ENCODE measurements around the gene CTSA. TPM values are rescaled to one million over a fixed set of nuclear protein-coding genes. Genes with fewer than 3 reads are reported as not detected.

CTSA gene
- total RNA-seq, 6 donors from 2014 or later: 109 to 176 (median 155) TPM

DNA sequence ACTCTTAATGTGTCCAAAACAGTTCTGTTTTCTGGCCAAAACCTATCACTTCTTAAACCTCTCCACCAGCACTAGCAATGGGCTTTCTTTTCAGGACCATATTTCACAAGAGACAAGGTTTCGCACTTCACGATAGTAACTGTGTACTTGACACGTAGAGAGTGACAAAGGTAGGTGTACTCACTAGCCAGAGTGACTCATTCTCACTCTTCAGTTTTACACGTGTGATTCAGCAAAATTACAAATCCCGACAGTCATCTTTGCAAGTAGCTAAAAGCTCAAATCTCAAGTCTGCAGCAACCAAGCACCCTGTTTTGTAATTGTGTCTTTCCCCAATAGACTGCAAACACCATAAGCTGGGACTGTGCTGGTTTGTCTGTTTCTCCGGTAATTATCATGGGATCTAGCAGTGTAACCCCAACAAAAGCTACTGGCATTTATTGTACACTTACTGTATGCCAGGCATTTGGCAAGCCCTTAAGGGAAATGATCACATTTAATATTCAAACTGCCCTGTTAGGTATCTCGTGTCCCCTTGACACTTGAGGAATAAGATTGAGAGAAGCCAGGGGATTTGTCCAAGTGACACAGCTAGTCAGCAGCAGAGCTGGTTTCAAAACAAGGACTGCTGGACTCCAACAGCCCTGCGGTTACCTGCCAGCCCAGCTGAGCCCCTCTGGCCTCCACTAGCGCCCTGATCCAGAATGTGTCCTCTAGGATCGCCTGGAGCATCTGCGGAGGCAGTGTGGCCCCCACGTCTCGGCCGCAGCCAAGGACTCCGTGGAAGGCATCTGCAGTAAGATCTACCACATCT is 53.2 kb downstream of the CTSA start:
- Histone ChIP-seq H3K27ac (peak overlapping the region in 1 of 4 donors; percentile 50), H3K36me3 (peaks cover 63 to 100% (median 96%) of the 10 kb centered on the region in 4 donors)
- no peak for DNase-seq

DNA sequence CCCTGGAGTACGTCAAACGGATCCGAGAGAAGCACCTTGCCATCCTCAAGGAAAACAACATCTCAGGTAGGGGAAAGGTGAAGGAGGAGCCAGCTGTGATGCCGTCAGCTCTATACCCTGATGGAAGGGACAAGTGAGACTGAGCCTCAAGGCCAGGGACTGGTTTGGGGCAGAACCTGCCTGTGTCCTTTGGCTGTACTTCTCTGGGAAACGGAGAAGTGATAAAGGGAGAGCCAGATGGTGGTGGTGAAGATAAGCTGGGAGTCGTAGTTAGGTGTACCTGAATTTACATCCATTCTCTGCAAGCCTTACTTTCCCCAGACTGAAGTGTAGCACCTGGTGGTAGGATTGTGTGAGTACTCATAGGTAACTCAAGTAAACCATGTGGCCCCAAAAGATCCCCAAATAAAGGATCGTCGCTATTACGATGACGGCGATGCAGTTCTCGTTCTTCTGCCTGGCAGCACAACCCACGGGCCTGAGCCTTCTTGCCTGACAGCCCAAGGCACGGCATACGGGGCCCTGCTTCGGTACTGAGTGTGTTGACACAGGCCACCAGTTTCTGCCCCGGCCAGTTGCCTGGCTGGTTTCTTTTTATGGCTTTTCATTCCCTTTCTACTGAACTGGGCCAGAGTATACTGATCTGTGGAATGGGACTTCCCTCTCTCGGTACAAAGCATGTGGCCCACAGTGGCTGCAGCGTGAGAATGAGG is 54.0 kb downstream of the CTSA start:
- H3K4me1 ChIP-seq: peaks cover 0 to 14% (median 7%) of the 10 kb centered on the region in 4 donors
- no peaks in the 10 kb centered on the region for H3K9me3 ChIP-seq
- H3K27me3 ChIP-seq: no peaks in the 10 kb centered on the region
- no peak overlapping the region for H3K4me3 ChIP-seq
- no peak for DNase-seq
- TF ChIP-seq, protein P1, sequence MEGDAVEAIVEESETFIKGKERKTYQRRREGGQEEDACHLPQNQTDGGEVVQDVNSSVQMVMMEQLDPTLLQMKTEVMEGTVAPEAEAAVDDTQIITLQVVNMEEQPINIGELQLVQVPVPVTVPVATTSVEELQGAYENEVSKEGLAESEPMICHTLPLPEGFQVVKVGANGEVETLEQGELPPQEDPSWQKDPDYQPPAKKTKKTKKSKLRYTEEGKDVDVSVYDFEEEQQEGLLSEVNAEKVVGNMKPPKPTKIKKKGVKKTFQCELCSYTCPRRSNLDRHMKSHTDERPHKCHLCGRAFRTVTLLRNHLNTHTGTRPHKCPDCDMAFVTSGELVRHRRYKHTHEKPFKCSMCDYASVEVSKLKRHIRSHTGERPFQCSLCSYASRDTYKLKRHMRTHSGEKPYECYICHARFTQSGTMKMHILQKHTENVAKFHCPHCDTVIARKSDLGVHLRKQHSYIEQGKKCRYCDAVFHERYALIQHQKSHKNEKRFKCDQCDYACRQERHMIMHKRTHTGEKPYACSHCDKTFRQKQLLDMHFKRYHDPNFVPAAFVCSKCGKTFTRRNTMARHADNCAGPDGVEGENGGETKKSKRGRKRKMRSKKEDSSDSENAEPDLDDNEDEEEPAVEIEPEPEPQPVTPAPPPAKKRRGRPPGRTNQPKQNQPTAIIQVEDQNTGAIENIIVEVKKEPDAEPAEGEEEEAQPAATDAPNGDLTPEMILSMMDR (IDR thresholded peaks at IDR 0.05): no peak
- no peak for TF ChIP-seq POLR2AphosphoS5 (IDR thresholded peaks at IDR 0.05)
- TF ChIP-seq EP300 (IDR thresholded peaks at IDR 0.05): no peak
- no peak for TF ChIP-seq POLR2A (IDR thresholded peaks at IDR 0.05)
- peaks cover 62 to 100% (median 96%) of the 10 kb centered on the region in 4 donors for H3K36me3 ChIP-seq
- WGBS, 2 donors: 88 to 90% methylated on average over 14 to 19 of the region's 19 CpGs
- no peak for ATAC-seq (ENCODE audit: low FRiP score in 2 of 2)
- peak overlapping the region in 2 of 4 donors; percentile 54 to 71 for H3K27ac ChIP-seq

More for the DNA sequence above, 53.2 kb downstream of the CTSA start:
- Histone ChIP-seq H3K4me3 (no peak overlapping the region), H3K9me3 (no peaks in the 10 kb centered on the region), H3K4me1 (peaks cover 0 to 14% (median 7%) of the 10 kb centered on the region in 4 donors), H3K27me3 (no peaks in the 10 kb centered on the region)
- ATAC-seq (ENCODE audit: low FRiP score in 2 of 2): no peak
- TF ChIP-seq POLR2AphosphoS5 (IDR thresholded peaks at IDR 0.05): no peak
- TF ChIP-seq EP300 (IDR thresholded peaks at IDR 0.05): no peak
- TF ChIP-seq, protein P1 (IDR thresholded peaks at IDR 0.05): no peak
- TF ChIP-seq POLR2A (IDR thresholded peaks at IDR 0.05): no peak
- 82 to 87% methylated on average over 14 to 15 of the region's 15 CpGs for WGBS, 2 donors

DNA sequence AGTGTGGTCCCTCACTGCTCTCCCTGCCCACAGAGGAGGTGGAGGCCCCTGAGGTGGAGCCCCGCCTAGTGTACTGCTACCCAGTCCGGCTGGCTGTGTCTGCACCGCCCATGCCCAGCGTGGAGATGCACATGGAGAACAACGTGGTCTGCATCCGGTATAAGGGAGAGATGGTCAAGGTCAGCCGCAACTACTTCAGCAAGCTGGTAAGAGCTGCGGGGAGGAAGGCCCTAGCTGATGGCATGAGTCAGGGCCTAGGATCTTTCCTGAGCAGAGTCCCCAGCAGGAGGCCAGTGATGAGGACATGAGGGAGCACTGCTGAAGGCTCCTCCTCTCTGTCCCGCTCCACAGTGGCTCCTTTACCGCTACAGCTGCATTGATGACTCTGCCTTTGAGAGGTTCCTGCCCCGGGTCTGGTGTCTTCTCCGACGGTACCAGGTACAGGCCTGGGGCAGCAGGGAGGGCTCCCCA is 54.6 kb downstream of the CTSA start:
- Histone ChIP-seq H3K4me1 (peaks cover 0 to 14% (median 7%) of the 10 kb centered on the region in 4 donors), H3K27me3 (no peaks in the 10 kb centered on the region), H3K27ac (peak overlapping the region in 2 of 4 donors; percentile 54 to 71), H3K9me3 (no peaks in the 10 kb centered on the region), H3K4me3 (no peak overlapping the region), H3K36me3 (peaks cover 57 to 100% (median 96%) of the 10 kb centered on the region in 4 donors)
- TF ChIP-seq POLR2A (IDR thresholded peaks at IDR 0.05) (no peak), POLR2AphosphoS5 (IDR thresholded peaks at IDR 0.05) (no peak), EP300 (IDR thresholded peaks at IDR 0.05) (no peak)
- TF ChIP-seq, protein P1 (IDR thresholded peaks at IDR 0.05): no peak
- DNase-seq (no peak), ATAC-seq (ENCODE audit: low FRiP score in 2 of 2) (peak; percentile 2 to 12)
- 83 to 84% methylated on average over 10 to 12 of the region's 13 CpGs for WGBS, 2 donors

DNA sequence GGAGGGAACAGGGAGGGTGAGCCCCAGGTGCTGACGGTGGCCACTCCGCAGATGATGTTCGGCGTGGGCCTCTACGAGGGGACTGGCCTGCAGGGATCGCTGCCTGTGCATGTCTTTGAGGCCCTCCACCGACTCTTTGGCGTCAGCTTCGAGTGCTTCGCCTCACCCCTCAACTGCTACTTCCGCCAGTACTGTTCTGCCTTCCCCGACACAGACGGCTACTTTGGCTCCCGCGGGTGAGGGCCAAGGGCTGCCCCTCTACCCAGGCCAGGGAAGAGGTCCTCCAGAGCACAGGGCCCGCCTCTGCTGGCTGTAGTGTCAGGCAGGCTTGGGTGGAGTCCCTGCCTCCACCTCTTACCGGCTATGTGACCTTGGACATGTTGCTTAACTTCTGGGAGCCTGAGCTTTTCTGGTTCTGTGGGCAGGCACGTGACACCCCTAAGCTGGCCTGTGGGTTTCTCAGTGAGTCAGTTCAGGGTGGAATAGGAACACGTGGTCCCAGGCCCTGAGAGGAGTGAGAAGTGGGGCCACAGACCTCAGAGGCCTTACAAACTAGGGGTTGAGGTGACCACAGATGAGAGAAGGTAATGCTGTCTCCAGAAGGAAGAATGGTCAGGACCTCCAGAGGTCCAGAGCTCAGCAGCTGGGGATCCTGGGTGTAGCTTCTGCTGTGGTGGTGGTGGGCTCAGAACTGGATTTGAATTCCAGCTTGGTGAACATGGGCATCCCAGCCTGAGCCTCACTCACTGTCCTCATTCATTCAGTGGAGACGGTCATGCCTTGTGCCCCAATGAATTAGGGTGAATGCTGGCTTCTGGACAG is 55.2 kb downstream of the CTSA start:
- peak overlapping the region in 2 of 4 donors; percentile 54 to 71 for H3K27ac ChIP-seq
- TF ChIP-seq, protein P1 (IDR thresholded peaks at IDR 0.05): no peak
- peak in 1 of 2 donors; percentile 31 for TF ChIP-seq POLR2AphosphoS5 (IDR thresholded peaks at IDR 0.05)
- peaks cover 0 to 14% (median 7%) of the 10 kb centered on the region in 4 donors for H3K4me1 ChIP-seq
- no peak overlapping the region for H3K4me3 ChIP-seq
- peak; percentile 73 to 86 for DNase-seq
- no peaks in the 10 kb centered on the region for H3K9me3 ChIP-seq
- H3K36me3 ChIP-seq: peaks cover 55 to 100% (median 95%) of the 10 kb centered on the region in 4 donors
- WGBS, 2 donors: 68 to 71% methylated on average over 11 to 20 of the region's 20 CpGs
- no peaks in the 10 kb centered on the region for H3K27me3 ChIP-seq
- ATAC-seq (ENCODE audit: low FRiP score in 2 of 2): peak; percentile 28 to 70

All from upper lobe of left lung (tissue), 6 donors.